HEK293 (cell line): Measurements from ENCODE around the gene CNNM1.

Source experiments
- CTCF ChIA-PET: fragments of 350-600 bp; formaldehyde crosslinking; extraction: SDS; loops from one replicate; lab custom pipeline; 2021; ENCODE audit warnings: antibody characterized with exemption; lab: Yijun Ruan, JAX
- POLR2A ChIA-PET: fragments of 300-600 bp; formaldehyde crosslinking; extraction: SDS; loops from one replicate; lab custom pipeline; 2020; ENCODE audit warnings: antibody characterized with exemption, inconsistent platforms; lab: Yijun Ruan, JAX
- H3K27ac ChIP-seq: fragments of 200-500 bp; sonication (Bioruptor generic); 2 replicates; pipeline ENCODE4 v1.5.1; 2014; ENCODE audit warnings: low read depth, low read length, control low read depth, inconsistent platforms; ENCODE audit errors: extremely low read depth
- H3K36me3 ChIP-seq, 2 experiments: fragments of 200-500 bp in 1 of 2; sonication (Bioruptor generic) in 1 of 2; 1 replicate in 1 of 2; 2 replicates in 1 of 2; pipeline ENCODE4 v1.5.1; 2014 to 2017; ENCODE audit warnings: inconsistent platforms in 2 of 2, low read length in 2 of 2; ENCODE audit not compliant: control insufficient read depth in 2 of 2, insufficient read depth in 1 of 2
- H3K4me1 ChIP-seq: fragments of 200-500 bp; sonication (Bioruptor generic); 2 replicates; pipeline ENCODE4 v1.5.1; 2014; ENCODE audit warnings: mild to moderate bottlenecking, low read length, inconsistent platforms; ENCODE audit not compliant: control insufficient read depth, insufficient read depth
- H3K4me3 ChIP-seq: 2 replicates; pipeline ENCODE4 v1.5.1; 2011; ENCODE audit warnings: low read depth, mild to moderate bottlenecking, control low read depth, low read length, moderate library complexity
- H3K9me3 ChIP-seq: fragments of 200-500 bp; sonication (Bioruptor generic); 2 replicates; pipeline ENCODE4 v1.5.1; 2014; ENCODE audit warnings: low read depth, low read length, inconsistent platforms; ENCODE audit not compliant: control insufficient read depth, insufficient read depth
- BCL11B ChIP-seq: fragments of 450-650 bp; formaldehyde crosslinking; IDR thresholded peaks from 2 replicates; pipeline ENCODE4 v1.5.1; 2016; ENCODE audit warnings: low read depth, missing biosample characterization, missing genetic modification characterization
- GFI1B ChIP-seq: fragments of 450-650 bp; formaldehyde crosslinking; IDR thresholded peaks from 2 replicates; pipeline ENCODE4 v1.5.1; 2016; ENCODE audit warnings: missing biosample characterization, missing genetic modification characterization
- IKZF3 ChIP-seq: fragments of 450-650 bp; IDR thresholded peaks from 2 replicates; pipeline ENCODE4 v1.5.0; 2018; ENCODE audit warnings: missing biosample characterization, mild to moderate bottlenecking, missing genetic modification characterization, moderate library complexity
- OVOL3 ChIP-seq: fragments of 450-650 bp; formaldehyde crosslinking; IDR thresholded peaks from 2 replicates; pipeline ENCODE4 v1.5.1; 2016; ENCODE audit warnings: missing biosample characterization, missing genetic modification characterization
- SP2 ChIP-seq: fragments of 450-650 bp; formaldehyde crosslinking; IDR thresholded peaks from 2 replicates; pipeline ENCODE4 v1.5.1; 2016; ENCODE audit warnings: missing biosample characterization, missing genetic modification characterization
- TCF7L2 ChIP-seq: IDR thresholded peaks from 2 replicates; pipeline ENCODE4 v1.6.1; 2011; ENCODE audit warnings: low read depth, mild to moderate bottlenecking, inconsistent platforms, low read length, moderate library complexity, borderline replicate concordance
- ZBTB21 ChIP-seq: fragments of 450-650 bp; formaldehyde crosslinking; IDR thresholded peaks from 2 replicates; pipeline ENCODE4 v1.5.1; 2017; ENCODE audit warnings: missing biosample characterization, missing genetic modification characterization
- ZBTB8A ChIP-seq: fragments of 450-650 bp; formaldehyde crosslinking; IDR thresholded peaks from 2 replicates; pipeline ENCODE4 v1.5.1; 2016; ENCODE audit warnings: missing biosample characterization, missing genetic modification characterization
- ZNF114 ChIP-seq: fragments of 450-650 bp; formaldehyde crosslinking; IDR thresholded peaks from 2 replicates; pipeline ENCODE4 v1.5.0; 2017; ENCODE audit warnings: missing biosample characterization, missing genetic modification characterization
- ZNF138 ChIP-seq: fragments of 450-650 bp; formaldehyde crosslinking; IDR thresholded peaks from 2 replicates; pipeline ENCODE4 v1.5.1; 2016; ENCODE audit warnings: missing biosample characterization, missing genetic modification characterization, borderline replicate concordance
- ZNF155 ChIP-seq: fragments of 450-650 bp; formaldehyde crosslinking; IDR thresholded peaks from 2 replicates; pipeline ENCODE4 v1.5.1; 2016; ENCODE audit warnings: missing biosample characterization, missing genetic modification characterization
- ZNF169 ChIP-seq: fragments of 450-650 bp; formaldehyde crosslinking; IDR thresholded peaks from 2 replicates; pipeline ENCODE4 v1.5.1; 2016; ENCODE audit warnings: missing biosample characterization, missing genetic modification characterization
- ZNF2 ChIP-seq: fragments of 450-650 bp; formaldehyde crosslinking; IDR thresholded peaks from 2 replicates; pipeline ENCODE4 v1.5.1; 2016; ENCODE audit warnings: missing biosample characterization, missing genetic modification characterization
- ZNF202 ChIP-seq: fragments of 450-650 bp; formaldehyde crosslinking; IDR thresholded peaks from 2 replicates; pipeline ENCODE4 v1.5.1; 2016; ENCODE audit warnings: missing biosample characterization, missing genetic modification characterization, borderline replicate concordance
- ZNF211 ChIP-seq: fragments of 450-650 bp; formaldehyde crosslinking; IDR thresholded peaks from 2 replicates; pipeline ENCODE4 v1.5.1; 2016; ENCODE audit warnings: low read depth, missing biosample characterization, missing genetic modification characterization
- ZNF501 ChIP-seq: fragments of 450-650 bp; formaldehyde crosslinking; IDR thresholded peaks from 2 replicates; pipeline ENCODE4 v1.5.1; 2016; ENCODE audit warnings: missing biosample characterization, missing genetic modification characterization
- ZNF521 ChIP-seq: fragments of 450-650 bp; formaldehyde crosslinking; IDR thresholded peaks from 2 replicates; pipeline ENCODE4 v1.5.1; 2017; ENCODE audit warnings: missing biosample characterization, mild to moderate bottlenecking, missing genetic modification characterization
- ZNF549 ChIP-seq: fragments of 450-650 bp; IDR thresholded peaks from 2 replicates; pipeline ENCODE4 v1.5.1; 2018; ENCODE audit warnings: missing biosample characterization, missing genetic modification characterization, mild to moderate bottlenecking, inconsistent platforms, moderate library complexity
- ZNF596 ChIP-seq: fragments of 450-650 bp; IDR thresholded peaks from 2 replicates; pipeline ENCODE4 v1.5.0; 2018; ENCODE audit warnings: missing biosample characterization, mild to moderate bottlenecking, missing genetic modification characterization, moderate library complexity
- ZNF660 ChIP-seq: fragments of 450-650 bp; IDR thresholded peaks from 2 replicates; pipeline ENCODE4 v1.5.1; 2018; ENCODE audit warnings: missing biosample characterization, mild to moderate bottlenecking, missing genetic modification characterization
- ZNF747 ChIP-seq: fragments of 450-650 bp; formaldehyde crosslinking; IDR thresholded peaks from 2 replicates; pipeline ENCODE4 v1.5.1; 2016; ENCODE audit warnings: missing biosample characterization, missing genetic modification characterization
- ZNF768 ChIP-seq: fragments of 450-650 bp; formaldehyde crosslinking; IDR thresholded peaks from 2 replicates; pipeline ENCODE4 v1.5.1; 2018; ENCODE audit warnings: missing biosample characterization, mild to moderate bottlenecking, missing genetic modification characterization
- ZNF777 ChIP-seq: fragments of 450-650 bp; formaldehyde crosslinking; IDR thresholded peaks from 2 replicates; pipeline ENCODE4 v1.5.1; 2017; ENCODE audit warnings: missing biosample characterization, missing genetic modification characterization, borderline replicate concordance
- ZNF791 ChIP-seq: fragments of 450-650 bp; formaldehyde crosslinking; IDR thresholded peaks from 2 replicates; pipeline ENCODE4 v1.5.1; 2016; ENCODE audit warnings: missing biosample characterization, missing genetic modification characterization
- ZSCAN18 ChIP-seq: fragments of 450-650 bp; formaldehyde crosslinking; IDR thresholded peaks from 2 replicates; pipeline ENCODE4 v1.5.1; 2016; ENCODE audit warnings: missing biosample characterization, missing genetic modification characterization
- TF ChIP-seq, protein P1 (sequence below): IDR thresholded peaks from 2 replicates; pipeline ENCODE4 v1.6.1; 2011; ENCODE audit warnings: mild to moderate bottlenecking, low read depth, low read length, borderline replicate concordance
- TF ChIP-seq, protein P2 (sequence below): fragments of 450-650 bp; formaldehyde crosslinking; IDR thresholded peaks from 2 replicates; pipeline ENCODE4 v1.5.1; 2016; ENCODE audit warnings: missing biosample characterization, missing genetic modification characterization
- TF ChIP-seq, protein P3 (sequence below): fragments of 450-650 bp; formaldehyde crosslinking; IDR thresholded peaks from 2 replicates; pipeline ENCODE4 v1.5.1; 2016; ENCODE audit warnings: missing biosample characterization, missing genetic modification characterization, borderline replicate concordance

CNNM1 gene

GRCh38 chr10:99290306-99290705 is 38.9 kb upstream of the CNNM1 start (continued):
- TF ChIP-seq, protein P1, sequence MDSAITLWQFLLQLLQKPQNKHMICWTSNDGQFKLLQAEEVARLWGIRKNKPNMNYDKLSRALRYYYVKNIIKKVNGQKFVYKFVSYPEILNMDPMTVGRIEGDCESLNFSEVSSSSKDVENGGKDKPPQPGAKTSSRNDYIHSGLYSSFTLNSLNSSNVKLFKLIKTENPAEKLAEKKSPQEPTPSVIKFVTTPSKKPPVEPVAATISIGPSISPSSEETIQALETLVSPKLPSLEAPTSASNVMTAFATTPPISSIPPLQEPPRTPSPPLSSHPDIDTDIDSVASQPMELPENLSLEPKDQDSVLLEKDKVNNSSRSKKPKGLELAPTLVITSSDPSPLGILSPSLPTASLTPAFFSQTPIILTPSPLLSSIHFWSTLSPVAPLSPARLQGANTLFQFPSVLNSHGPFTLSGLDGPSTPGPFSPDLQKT = no peak
- TF ChIP-seq ZNF791 (tag by site-specific recombination) (no peak), ZNF2 (tag by site-specific recombination) (no peak), ZSCAN18 (no peak), ZNF169 (tag by site-specific recombination) (no peak)

GRCh38 chr10:99292159-99292558 is 37.0 kb upstream of the CNNM1 start:
- Histone ChIP-seq H3K27ac (no peak overlapping the region), H3K36me3 (no peaks in the 10 kb centered on the region), H3K4me1 (no peaks in the 10 kb centered on the region), H3K4me3 (no peak overlapping the region), H3K9me3 (no peaks in the 10 kb centered on the region)
- TF ChIP-seq ZNF501 (no peak), ZNF202 (tag by site-specific recombination) (no peak), ZNF521 (tag by site-specific recombination) (no peak), ZBTB8A (no peak), TCF7L2 (no peak), ZNF114 (no peak), ZNF596 (tag by site-specific recombination) (no peak), ZNF138 (tag by site-specific recombination) (no peak), BCL11B (tag by site-specific recombination) (no peak), SP2 (tag by site-specific recombination) (no peak), ZNF660 (tag by site-specific recombination) (no peak), IKZF3 (tag by site-specific recombination) (no peak), ZNF768 (no peak)
- ChIA-PET POLR2A (no interaction called here), CTCF (interaction anchor here (0.8 kb wide), 1 partner anchor 13 kb away, joined by 3 read pairs; no protein-coding TSS in a partner anchor)

GRCh38 chr10:99296605-99297004 is 32.6 kb upstream of the CNNM1 start:
- Histone ChIP-seq H3K36me3 (no peaks in the 10 kb centered on the region), H3K27ac (no peak overlapping the region), H3K9me3 (no peaks in the 10 kb centered on the region), H3K4me3 (no peak overlapping the region), H3K4me1 (no peaks in the 10 kb centered on the region)
- ChIA-PET CTCF (interaction anchor here (0.7 to 1.2 kb wide), 2 partner anchors 8 to 39 kb away, joined by 3 read pairs; no protein-coding TSS in a partner anchor), POLR2A (no interaction called here)
- TF ChIP-seq, protein P2, sequence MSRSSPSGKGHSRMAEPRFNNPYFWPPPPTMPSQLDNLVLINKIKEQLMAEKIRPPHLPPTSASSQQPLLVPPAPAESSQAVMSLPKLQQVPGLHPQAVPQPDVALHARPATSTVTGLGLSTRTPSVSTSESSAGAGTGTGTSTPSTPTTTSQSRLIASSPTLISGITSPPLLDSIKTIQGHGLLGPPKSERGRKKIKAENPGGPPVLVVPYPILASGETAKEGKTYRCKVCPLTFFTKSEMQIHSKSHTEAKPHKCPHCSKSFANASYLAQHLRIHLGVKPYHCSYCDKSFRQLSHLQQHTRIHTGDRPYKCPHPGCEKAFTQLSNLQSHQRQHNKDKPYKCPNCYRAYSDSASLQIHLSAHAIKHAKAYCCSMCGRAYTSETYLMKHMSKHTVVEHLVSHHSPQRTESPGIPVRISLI (tag by site-specific recombination) = no peak
- TF ChIP-seq ZBTB21 (tag by site-specific recombination) = no peak
- TF ChIP-seq ZNF777 (tag by site-specific recombination) = no peak
- no peak for TF ChIP-seq ZNF211 (tag by site-specific recombination)
- no peak for TF ChIP-seq ZNF747 (tag by site-specific recombination)
- TF ChIP-seq, protein P3, sequence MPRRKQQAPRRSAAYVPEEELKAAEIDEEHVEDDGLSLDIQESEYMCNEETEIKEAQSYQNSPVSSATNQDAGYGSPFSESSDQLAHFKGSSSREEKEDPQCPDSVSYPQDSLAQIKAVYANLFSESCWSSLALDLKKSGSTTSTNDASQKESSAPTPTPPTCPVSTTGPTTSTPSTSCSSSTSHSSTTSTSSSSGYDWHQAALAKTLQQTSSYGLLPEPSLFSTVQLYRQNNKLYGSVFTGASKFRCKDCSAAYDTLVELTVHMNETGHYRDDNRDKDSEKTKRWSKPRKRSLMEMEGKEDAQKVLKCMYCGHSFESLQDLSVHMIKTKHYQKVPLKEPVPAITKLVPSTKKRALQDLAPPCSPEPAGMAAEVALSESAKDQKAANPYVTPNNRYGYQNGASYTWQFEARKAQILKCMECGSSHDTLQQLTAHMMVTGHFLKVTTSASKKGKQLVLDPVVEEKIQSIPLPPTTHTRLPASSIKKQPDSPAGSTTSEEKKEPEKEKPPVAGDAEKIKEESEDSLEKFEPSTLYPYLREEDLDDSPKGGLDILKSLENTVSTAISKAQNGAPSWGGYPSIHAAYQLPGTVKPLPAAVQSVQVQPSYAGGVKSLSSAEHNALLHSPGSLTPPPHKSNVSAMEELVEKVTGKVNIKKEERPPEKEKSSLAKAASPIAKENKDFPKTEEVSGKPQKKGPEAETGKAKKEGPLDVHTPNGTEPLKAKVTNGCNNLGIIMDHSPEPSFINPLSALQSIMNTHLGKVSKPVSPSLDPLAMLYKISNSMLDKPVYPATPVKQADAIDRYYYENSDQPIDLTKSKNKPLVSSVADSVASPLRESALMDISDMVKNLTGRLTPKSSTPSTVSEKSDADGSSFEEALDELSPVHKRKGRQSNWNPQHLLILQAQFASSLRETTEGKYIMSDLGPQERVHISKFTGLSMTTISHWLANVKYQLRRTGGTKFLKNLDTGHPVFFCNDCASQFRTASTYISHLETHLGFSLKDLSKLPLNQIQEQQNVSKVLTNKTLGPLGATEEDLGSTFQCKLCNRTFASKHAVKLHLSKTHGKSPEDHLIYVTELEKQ (tag by site-specific recombination) = no peak
- no peak for TF ChIP-seq OVOL3
- no peak for TF ChIP-seq ZNF155
- TF ChIP-seq GFI1B (tag by site-specific recombination) = no peak
- no peak for TF ChIP-seq ZNF549 (tag by site-specific recombination)
